HepG2 (cell line): Measurements from ENCODE around the gene PRKN. TPM values are rescaled to one million over a fixed set of nuclear protein-coding genes. Genes with fewer than 3 reads are reported as not detected.

Experiments
- CBX5 ChIP-seq: sonication (generic); formaldehyde crosslinking; IDR thresholded peaks from 2 replicates; pipeline ENCODE4 v1.4.0; 2020; ENCODE audit warnings: missing genetic modification reagents, borderline replicate concordance
- HNRNPH1 ChIP-seq: fragments of 200-400 bp; formaldehyde crosslinking; optimal IDR thresholded peaks from 2 replicates; pipeline ENCODE3; 2017; ENCODE audit warnings: mild to moderate bottlenecking, low read depth, low read length
- KLF9 ChIP-seq: IDR thresholded peaks from 2 replicates; pipeline ENCODE4 v1.6.1; 2016; ENCODE audit warnings: low read depth
- MXD4 ChIP-seq: IDR thresholded peaks from 2 replicates; pipeline ENCODE4 v1.6.1; 2016; ENCODE audit warnings: mild to moderate bottlenecking, missing biosample characterization, missing genetic modification reagents
- NFKBIZ ChIP-seq: IDR thresholded peaks from 2 replicates; pipeline ENCODE4 v1.6.1; 2018; ENCODE audit warnings: missing genetic modification reagents, missing compliant biosample characterization
- NFRKB ChIP-seq: fragments of 450-650 bp; IDR thresholded peaks from 2 replicates; pipeline ENCODE4 v1.6.1; 2017
- NONO ChIP-seq, 2 experiments: fragments of 450-650 bp in 1 of 2; sonication (generic) in 1 of 2; formaldehyde crosslinking in 1 of 2; IDR thresholded peaks in 1 of 2; conservative IDR thresholded peaks in 1 of 2; 2 replicates each; pipeline versions ENCODE4 v1.6.1 to v1.8.0; 2017 to 2022; ENCODE audit warnings: mild to moderate bottlenecking in 1 of 2, missing genetic modification reagents in 1 of 2, moderate library complexity in 1 of 2
- SOX5 ChIP-seq: IDR thresholded peaks from 2 replicates; pipeline ENCODE4 v1.6.1; 2016; ENCODE audit warnings: borderline replicate concordance
- TMF1 ChIP-seq: sonication (generic); formaldehyde crosslinking; IDR thresholded peaks from 2 replicates; pipeline ENCODE4 v1.8.1; 2022; ENCODE audit warnings: low read depth, missing genetic modification reagents
- ZBTB1 ChIP-seq: sonication (generic); formaldehyde crosslinking; IDR thresholded peaks from 2 replicates; pipeline ENCODE4 v1.4.0; 2020; ENCODE audit warnings: missing genetic modification reagents, borderline replicate concordance
- ZC3H4 ChIP-seq: sonication (generic); formaldehyde crosslinking; IDR thresholded peaks from 2 replicates; pipeline ENCODE4 v1.4.0; 2020; ENCODE audit warnings: missing genetic modification reagents, borderline replicate concordance
- ZNF124 ChIP-seq: sonication (generic); formaldehyde crosslinking; IDR thresholded peaks from 2 replicates; pipeline ENCODE4 v1.4.0; 2020; ENCODE audit warnings: missing genetic modification reagents
- ZNF382 ChIP-seq: sonication (generic); formaldehyde crosslinking; IDR thresholded peaks from 2 replicates; pipeline ENCODE4 v1.5.0; 2020; ENCODE audit warnings: missing genetic modification reagents, mild to moderate bottlenecking, borderline replicate concordance
- ZNF557 ChIP-seq: sonication (generic); formaldehyde crosslinking; IDR thresholded peaks from 2 replicates; pipeline ENCODE4 v1.4.0; 2020; ENCODE audit warnings: missing genetic modification reagents
- ZNF772 ChIP-seq: sonication (generic); formaldehyde crosslinking; IDR thresholded peaks from 2 replicates; pipeline ENCODE4 v1.5.0; 2020; ENCODE audit warnings: mild to moderate bottlenecking, missing genetic modification reagents
- ZNF781 ChIP-seq: sonication (generic); formaldehyde crosslinking; IDR thresholded peaks from 2 replicates; pipeline ENCODE4 v1.5.1; 2020; ENCODE audit warnings: borderline replicate concordance, mild to moderate bottlenecking, missing genetic modification reagents; ENCODE audit errors: not compliant biosample characterization
- polyA plus RNA-seq, 8 experiments: library from polyadenylated mRNA; depleted of rRNA in 3 of 8; stranded (reverse) in 7 of 8; unstranded in 1 of 8; fragments of >200 nt; fragmentation: Illumina TruSeq in 4 of 8; extraction: Trizol in 4 of 8; gene quantifications; 2 replicates each; pipeline versions ENCODE4 v1.2.1 to v1.2.3, GENCODE V29; 2011 to 2016; ENCODE audit warnings: low read depth in 4 of 8, missing spikeins in 1 of 8, mixed read lengths in 1 of 8; ENCODE audit not compliant: insufficient read depth in 1 of 8
- total RNA-seq, 5 experiments: library from RNA; depleted of rRNA; stranded (reverse); fragments of >200 nt; fragmentation: Illumina TruSeq; extraction: Trizol; gene quantifications; 2 replicates each; pipeline ENCODE4 v1.2.3, GENCODE V29; 2016; ENCODE audit warnings: low read depth in 1 of 5
- TF ChIP-seq, protein P1 (sequence below): sonication (generic); formaldehyde crosslinking; IDR thresholded peaks from 2 replicates; pipeline ENCODE4 v1.8.1; 2022; ENCODE audit warnings: mild to moderate bottlenecking, missing genetic modification reagents
- TF ChIP-seq, protein P2 (sequence below): IDR thresholded peaks from 2 replicates; pipeline ENCODE4 v1.6.1; 2012; ENCODE audit warnings: inconsistent platforms
- TF ChIP-seq, protein P3 (sequence below): sonication (generic); formaldehyde crosslinking; IDR thresholded peaks from 2 replicates; pipeline ENCODE4 v1.5.0; 2020; ENCODE audit warnings: mild to moderate bottlenecking, missing genetic modification reagents
- TF ChIP-seq, protein P4 (sequence below): sonication (generic); formaldehyde crosslinking; IDR thresholded peaks from 2 replicates; pipeline ENCODE4 v1.9.0; 2021; ENCODE audit warnings: missing genetic modification reagents, borderline replicate concordance
- TF ChIP-seq, protein P5 (sequence below): sonication (generic); formaldehyde crosslinking; IDR thresholded peaks from 2 replicates; pipeline ENCODE4 v1.4.0; 2020; ENCODE audit warnings: mild to moderate bottlenecking, missing genetic modification reagents

The PRKN gene
- total and polyA plus RNA-seq, 2 of the 13 experiments (the other 11 are each of a cell fraction or from before 2014, with no cell fraction given) = 0.31 to 0.44 TPM

DNA sequence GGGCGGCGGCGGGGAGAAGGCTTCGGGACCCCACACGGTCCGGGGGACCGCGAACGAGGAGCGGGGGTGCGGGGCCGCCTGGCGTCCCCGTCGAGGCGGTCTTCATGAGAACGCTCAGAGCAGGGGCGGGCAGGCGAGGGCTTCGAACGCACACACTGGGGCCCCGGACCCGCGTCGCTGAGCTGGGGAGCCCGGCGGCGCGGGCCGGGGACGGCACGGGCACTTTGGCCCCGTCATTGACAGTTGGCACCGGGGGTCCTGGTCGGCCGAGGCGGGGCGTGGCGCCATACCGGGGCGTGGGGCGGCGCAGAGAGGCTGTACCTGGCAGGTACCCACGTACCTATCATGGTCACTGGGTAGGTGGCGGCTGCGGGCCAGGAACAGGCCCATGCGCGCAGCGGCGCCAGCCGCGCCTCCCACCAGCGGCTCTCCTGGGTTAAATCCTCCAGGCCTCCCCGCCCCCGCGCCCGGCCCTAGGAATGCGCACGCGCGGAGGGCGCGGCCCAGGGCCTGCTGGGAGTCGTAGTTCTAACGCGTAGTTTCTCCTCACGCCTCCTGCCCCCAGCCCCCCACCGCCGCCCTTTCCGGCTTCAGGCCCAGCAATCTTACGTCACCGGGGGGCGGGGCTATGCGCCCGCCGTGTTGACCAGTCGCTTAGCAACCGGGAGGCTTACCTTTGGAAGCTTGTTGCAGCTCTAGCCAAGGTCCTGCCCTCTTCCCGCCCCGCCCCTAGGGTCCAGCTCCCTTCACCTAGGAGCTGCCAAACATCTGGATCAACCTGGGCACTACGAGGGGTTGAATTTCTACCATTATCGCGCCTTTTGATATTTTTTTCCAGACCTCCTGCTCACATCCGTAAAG is at the start of gene PRKN, which contains the start of gene PACRG (continued):
- TF ChIP-seq, protein P1, sequence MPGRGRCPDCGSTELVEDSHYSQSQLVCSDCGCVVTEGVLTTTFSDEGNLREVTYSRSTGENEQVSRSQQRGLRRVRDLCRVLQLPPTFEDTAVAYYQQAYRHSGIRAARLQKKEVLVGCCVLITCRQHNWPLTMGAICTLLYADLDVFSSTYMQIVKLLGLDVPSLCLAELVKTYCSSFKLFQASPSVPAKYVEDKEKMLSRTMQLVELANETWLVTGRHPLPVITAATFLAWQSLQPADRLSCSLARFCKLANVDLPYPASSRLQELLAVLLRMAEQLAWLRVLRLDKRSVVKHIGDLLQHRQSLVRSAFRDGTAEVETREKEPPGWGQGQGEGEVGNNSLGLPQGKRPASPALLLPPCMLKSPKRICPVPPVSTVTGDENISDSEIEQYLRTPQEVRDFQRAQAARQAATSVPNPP = 0 out of 2 replicates have a peak, but pooled peaks have one; percentile 24
- TF ChIP-seq CBX5 (CRISPR knock-in tag) (no peak; the same call in 1 of the 2 replicates), ZNF124 (CRISPR knock-in tag) (peak; percentile 40; the same call in 1 of the 2 replicates), HNRNPH1 (no peak), SOX5 (CRISPR knock-in tag) (peak; percentile 47; the same call in 1 of the 2 replicates), ZNF382 (CRISPR knock-in tag) (no peak), MXD4 (CRISPR knock-in tag) (peak; percentile 59), NFKBIZ (CRISPR knock-in tag) (no peak), NFRKB (no peak), ZNF557 (CRISPR knock-in tag) (0 out of 2 replicates have a peak, but pooled peaks have one; percentile 27), ZNF772 (CRISPR knock-in tag) (peak; percentile 94), ZBTB1 (CRISPR knock-in tag) (no peak), NONO (IDR thresholded peaks at IDR 0.05) (no peak), NONO (CRISPR knock-in tag; conservative IDR thresholded peaks at IDR 0.05) (peak; percentile 81), ZNF781 (CRISPR knock-in tag) (no peak), TMF1 (no peak), ZC3H4 (CRISPR knock-in tag) (no peak), KLF9 (CRISPR knock-in tag) (no peak)
- TF ChIP-seq, protein P2, sequence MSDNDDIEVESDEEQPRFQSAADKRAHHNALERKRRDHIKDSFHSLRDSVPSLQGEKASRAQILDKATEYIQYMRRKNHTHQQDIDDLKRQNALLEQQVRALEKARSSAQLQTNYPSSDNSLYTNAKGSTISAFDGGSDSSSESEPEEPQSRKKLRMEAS = peak; percentile 87
- TF ChIP-seq, protein P3, sequence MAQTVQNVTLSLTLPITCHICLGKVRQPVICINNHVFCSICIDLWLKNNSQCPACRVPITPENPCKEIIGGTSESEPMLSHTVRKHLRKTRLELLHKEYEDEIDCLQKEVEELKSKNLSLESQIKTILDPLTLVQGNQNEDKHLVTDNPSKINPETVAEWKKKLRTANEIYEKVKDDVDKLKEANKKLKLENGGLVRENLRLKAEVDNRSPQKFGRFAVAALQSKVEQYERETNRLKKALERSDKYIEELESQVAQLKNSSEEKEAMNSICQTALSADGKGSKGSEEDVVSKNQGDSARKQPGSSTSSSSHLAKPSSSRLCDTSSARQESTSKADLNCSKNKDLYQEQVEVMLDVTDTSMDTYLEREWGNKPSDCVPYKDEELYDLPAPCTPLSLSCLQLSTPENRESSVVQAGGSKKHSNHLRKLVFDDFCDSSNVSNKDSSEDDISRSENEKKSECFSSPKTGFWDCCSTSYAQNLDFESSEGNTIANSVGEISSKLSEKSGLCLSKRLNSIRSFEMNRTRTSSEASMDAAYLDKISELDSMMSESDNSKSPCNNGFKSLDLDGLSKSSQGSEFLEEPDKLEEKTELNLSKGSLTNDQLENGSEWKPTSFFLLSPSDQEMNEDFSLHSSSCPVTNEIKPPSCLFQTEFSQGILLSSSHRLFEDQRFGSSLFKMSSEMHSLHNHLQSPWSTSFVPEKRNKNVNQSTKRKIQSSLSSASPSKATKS (CRISPR knock-in tag) = 0 out of 2 replicates have a peak, but pooled peaks have one; percentile 37
- TF ChIP-seq, protein P4, sequence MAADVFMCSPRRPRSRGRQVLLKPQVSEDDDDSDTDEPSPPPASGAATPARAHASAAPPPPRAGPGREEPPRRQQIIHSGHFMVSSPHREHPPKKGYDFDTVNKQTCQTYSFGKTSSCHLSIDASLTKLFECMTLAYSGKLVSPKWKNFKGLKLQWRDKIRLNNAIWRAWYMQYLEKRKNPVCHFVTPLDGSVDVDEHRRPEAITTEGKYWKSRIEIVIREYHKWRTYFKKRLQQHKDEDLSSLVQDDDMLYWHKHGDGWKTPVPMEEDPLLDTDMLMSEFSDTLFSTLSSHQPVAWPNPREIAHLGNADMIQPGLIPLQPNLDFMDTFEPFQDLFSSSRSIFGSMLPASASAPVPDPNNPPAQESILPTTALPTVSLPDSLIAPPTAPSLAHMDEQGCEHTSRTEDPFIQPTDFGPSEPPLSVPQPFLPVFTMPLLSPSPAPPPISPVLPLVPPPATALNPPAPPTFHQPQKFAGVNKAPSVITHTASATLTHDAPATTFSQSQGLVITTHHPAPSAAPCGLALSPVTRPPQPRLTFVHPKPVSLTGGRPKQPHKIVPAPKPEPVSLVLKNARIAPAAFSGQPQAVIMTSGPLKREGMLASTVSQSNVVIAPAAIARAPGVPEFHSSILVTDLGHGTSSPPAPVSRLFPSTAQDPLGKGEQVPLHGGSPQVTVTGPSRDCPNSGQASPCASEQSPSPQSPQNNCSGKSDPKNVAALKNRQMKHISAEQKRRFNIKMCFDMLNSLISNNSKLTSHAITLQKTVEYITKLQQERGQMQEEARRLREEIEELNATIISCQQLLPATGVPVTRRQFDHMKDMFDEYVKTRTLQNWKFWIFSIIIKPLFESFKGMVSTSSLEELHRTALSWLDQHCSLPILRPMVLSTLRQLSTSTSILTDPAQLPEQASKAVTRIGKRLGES (CRISPR knock-in tag) = no peak
- TF ChIP-seq, protein P5, sequence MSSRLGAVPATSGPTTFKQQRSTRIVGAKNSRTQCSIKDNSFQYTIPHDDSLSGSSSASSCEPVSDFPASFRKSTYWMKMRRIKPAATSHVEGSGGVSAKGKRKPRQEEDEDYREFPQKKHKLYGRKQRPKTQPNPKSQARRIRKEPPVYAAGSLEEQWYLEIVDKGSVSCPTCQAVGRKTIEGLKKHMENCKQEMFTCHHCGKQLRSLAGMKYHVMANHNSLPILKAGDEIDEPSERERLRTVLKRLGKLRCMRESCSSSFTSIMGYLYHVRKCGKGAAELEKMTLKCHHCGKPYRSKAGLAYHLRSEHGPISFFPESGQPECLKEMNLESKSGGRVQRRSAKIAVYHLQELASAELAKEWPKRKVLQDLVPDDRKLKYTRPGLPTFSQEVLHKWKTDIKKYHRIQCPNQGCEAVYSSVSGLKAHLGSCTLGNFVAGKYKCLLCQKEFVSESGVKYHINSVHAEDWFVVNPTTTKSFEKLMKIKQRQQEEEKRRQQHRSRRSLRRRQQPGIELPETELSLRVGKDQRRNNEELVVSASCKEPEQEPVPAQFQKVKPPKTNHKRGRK (CRISPR knock-in tag) = no peak
